GM19438 (cell line): Measurements from ENCODE around the gene HAUS3.
"Not testable (repeated sequence)": the region's sequence is repeated elsewhere in the genome, so short reads cannot be mapped to it uniquely, and the experiment has no call there.

Experiments used
- ATAC-seq: cut with Tn5 transposase; IDR thresholded peaks from one replicate; pipeline ENCODE4 v1.9.1; 2021; ENCODE audit warnings: low read depth; ENCODE audit not compliant: unreplicated experiment

The HAUS3 gene

DNA sequence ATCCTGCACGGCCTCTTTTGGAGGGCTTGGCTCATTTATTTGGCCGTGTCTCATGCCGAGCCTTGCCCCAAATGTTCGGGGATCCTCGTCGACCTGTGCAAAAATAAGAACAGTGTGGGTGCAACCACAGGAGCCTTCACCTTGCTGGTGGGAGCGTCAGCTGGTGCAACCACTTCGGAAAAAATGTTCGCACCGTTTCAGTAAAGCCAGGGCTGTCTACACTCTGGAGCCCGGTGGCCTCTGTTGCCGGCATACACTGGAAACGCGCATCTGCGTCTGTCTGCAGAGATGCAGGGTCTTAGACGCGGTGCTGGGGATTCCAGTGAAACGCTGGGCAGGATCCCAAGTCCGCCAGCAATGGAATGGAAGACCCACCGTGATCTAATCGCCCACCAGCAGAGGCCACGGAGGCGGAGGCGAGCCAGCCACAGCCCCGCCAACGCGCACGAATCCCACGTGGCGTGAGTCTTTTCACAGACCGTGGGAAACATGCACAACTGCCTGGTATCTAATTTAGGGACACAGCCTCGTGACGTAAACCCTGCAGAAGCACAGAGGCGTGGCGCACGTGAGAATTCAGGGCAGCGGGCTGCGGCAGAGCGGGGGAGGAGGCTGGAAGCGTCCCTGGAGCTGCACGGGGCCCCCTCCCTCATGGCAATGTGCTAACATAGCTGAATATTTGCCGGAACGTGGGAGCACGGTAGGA lies 33.8 kb upstream of the HAUS3 start:
- ATAC-seq = no peak

DNA sequence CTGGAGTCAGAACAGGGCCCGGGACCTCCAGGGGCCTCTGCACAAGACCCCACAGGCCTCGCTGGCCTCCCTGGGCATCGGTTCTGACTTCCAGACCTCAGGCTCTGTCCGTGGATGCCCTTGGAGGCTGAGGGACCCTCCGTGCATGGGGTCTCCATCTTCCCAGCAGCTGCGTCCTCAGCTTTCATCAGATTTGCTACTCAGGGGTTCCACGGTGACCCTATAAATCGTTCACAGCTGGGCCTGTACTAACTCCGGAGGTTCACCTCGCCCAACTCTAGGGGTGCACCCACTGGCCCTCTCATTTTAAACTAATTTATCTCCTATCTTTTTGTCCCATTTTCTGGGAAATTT lies 33.1 kb upstream of the HAUS3 start:
- not testable (repeated sequence) for ATAC-seq

DNA sequence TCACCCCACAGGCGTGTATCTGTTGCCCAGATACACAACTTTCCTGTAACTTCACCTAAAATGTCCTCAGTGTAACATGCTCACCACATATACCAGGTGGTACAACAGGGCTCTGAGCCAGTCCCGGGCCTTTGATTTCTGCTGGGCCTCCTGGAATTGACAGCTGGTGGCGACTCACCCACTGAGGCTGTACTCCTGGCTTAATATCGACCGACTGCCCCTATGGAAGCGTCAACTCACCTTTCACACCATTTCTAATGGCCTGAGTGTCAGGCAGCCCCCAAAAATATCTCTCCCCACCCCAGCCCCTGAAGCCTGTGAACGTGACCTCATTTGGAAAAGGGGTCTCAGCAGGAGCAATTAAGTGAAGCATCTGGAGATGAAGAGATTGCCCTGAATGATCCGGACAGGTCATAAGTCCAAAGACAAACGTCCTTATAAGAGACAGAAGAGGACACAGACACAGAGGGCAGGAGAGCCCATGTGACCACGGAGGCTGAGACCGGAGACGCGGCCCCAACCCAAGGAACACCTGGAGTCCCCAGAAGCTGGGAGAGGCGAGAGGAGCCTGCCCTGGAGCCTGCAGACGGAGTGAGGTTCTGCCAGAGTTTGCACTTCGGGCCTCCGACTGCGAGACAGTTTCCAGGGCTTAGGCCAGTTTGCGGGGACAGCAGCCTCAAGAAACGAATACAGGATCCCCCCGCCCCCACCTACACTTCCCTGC lies 32.6 kb upstream of the HAUS3 start:
- ATAC-seq = no peak

DNA sequence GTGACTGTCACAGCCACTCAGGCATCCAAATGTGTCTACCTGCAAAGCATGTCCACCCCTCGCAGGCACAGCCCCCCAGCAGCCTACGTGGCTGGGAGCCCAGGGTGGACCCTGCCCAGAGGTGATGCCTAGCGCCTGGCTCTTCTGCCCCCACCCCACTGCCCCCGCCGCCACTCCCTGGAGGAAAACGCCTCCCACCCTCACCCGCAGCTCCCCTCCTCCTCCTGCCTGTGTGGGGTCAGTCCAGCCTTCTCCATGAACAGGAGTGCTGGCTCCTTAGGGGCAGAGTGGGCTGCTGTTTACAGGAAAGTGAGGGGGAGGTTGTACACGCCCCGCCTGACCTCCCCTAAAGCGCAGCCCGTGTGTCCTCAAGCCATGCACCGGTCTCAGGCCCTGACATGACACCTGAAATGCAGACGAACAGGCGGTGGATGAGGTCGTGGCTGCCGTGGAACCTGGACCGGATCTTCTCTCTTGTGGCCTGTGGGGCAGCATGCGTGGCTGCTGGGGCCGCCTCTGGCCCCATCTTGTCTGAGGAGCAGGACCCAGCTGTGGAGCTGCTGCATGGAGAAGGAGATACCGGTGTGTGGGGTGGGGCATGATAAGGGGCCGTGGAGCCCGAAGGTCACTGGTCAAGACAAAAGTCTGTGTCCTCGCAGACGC lies 31.9 kb upstream of the HAUS3 start:
- no peak for ATAC-seq

DNA sequence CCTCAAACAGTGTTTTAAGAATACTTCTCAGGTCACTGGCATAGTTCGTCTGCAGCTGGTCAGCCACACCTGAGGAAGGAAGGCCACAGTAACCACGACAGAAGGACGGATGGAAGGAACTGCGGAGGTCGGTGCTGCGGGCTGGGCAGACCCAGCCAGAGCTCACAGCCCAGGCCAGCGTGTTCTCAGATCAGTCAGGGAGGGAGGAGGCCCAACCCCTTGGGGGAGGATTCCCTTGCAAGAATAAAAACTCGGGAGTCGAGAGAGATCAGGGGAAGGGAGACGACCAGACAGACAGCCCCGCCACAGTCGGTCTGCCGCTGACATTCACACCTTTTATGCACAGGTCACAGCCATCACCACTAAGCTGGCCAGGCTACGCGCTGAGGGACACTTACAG lies 31.3 kb upstream of the HAUS3 start:
- no peak for ATAC-seq

DNA sequence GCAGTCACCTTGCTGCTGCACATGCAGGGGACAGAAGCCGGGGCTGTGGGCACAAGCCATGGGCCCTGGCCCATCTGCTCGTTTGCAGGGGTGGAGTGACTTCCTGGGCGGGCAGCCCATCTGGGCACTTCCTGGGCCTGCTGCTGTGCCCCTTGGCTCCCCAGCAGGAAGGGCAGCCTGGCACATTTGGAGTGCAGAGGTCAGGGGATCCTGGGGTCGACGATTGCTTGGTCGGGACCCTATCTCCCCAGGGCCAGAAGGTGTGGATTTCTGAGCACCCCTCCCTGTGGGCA lies 30.9 kb upstream of the HAUS3 start:
- ATAC-seq = no peak

DNA sequence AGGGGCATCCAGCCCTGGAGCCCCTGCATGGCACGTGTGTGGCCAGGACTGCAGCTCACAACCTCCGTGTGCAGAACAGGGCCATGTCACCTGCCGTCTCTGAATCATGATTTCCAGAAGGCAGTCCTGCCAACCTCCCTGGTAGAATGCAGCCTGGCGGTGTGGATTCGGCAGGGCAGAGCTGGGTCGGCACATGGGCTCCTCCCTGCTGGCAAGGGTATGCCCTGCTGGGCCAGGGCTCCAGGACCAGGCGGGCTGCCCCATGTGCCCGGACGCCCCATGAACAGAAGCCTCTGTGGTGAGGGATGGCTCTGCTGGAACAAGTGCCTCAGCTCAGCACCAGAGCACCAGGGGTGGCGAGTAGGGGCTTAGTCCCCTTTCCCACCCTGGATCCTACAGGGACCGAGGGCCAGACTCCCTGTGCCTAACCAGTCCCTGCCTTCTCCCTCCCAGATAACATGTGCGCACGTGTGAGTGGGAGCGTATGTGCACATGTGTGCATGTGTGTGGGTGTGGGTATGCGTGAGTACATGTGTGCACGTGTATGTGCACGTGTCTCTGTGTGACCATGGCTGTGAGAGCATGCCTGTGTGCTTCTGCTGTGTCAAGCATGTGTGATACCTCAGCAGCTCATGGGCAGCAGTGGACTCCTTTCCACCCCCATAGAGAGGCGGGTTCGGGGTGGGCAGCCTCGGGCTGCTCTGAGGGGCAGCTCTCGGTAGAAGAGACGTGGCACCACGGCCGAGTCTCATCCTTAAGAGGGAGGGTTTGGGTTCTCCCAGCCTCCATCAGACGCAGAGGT lies 30.3 kb upstream of the HAUS3 start:
- no peak for ATAC-seq

DNA sequence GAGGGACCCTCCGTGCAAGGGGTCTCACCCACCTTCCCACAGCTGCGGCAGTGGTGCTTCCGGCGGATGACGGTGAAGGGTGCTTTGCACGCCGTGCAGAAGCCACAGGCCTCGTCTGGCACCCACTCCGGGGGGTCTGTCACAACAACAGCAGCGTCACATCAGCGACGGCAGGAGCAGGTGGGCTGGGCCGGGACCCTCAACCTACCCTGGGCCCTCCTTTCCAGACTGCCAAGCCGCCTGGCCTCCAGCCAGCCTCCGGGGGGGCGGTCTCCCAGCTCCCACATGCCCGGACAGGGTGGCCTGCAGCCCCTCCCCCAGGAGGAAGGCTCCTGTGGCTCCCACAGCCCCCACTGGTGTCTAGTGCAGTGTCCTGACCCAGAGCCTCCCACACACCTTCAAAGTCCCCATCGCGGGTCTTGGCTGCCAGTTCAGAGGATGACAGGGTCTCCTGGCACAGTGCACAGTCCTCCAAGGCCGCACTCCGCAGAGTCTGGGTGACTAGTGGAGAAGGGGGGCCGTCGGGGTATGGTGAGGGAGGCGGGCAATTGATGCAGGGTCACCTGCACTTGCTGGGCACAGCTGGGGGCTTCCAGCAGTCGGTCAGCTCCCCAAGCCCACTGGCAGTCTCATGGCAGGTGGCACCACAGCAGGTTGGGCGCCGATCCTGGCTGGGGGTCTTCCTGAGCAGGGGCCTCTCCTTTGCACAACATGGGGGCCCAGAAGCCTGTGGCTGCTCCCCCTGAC lies 29.5 kb upstream of the HAUS3 start:
- ATAC-seq = no peak

DNA sequence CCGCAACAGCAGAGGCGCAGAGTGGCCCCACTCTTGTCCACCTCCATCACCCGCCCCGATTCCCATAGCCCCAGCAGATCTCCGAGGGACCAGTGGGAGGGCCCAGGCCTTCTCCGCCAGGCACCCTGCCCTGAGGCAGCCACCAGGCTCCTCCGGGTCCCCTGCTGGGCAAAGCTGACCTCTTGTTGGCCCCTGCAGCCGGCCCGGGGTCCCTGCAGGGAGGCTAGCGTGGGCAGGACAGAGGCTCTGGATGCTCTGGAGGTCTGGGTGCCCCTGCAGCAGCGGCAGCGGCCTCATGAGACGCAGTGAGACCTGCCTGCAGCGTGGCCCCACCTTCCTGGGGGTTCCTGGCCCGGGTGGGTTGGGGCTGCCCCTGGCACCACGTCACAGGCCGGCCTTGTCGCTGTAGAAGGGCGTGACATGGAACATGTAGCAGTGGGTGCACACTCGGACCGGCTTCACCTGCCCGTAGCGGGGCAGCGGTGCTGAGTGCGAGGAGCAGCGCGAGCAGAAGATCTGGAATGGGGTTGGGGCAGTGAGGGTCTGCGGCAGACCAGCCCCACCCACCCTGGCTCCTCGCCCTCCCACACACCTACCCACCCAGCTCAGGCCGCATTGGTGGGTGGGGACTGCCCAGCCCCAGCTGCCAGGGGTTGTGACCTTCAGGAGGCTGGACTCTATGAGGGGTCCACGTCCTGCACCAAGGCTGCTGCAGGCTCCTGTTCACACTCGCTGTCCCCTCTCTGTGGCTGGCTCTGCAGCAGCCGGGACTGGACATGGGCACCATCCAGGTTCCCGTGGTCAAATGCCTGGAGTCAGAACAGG lies 28.6 kb upstream of the HAUS3 start:
- ATAC-seq = no peak

DNA sequence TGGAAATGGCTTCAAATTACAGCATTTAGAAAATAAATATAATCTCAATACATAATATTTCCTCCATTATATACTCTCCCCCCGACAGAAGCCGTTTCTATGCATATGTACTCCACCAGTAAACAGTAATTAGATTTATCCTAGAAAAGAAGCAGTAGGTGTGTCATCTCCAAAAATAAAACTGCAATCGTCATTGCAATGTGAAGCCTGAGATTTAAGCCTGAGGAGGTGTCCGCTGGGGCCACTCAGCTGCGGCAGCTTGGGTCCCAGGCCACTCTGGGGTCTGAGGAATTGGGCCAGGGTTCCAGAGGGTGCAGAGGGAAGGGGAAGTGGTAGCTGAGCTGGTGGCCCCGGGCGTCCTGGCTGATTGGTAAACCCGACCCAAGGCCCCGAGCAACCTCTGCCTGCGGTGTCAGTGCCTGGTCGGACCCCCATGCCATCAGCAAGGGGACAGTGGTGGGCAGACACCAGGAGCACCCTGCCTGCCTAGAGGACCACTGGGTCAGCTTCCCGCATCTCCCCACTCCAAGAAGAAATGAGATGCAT lies 27.8 kb upstream of the HAUS3 start:
- ATAC-seq = no peak

DNA sequence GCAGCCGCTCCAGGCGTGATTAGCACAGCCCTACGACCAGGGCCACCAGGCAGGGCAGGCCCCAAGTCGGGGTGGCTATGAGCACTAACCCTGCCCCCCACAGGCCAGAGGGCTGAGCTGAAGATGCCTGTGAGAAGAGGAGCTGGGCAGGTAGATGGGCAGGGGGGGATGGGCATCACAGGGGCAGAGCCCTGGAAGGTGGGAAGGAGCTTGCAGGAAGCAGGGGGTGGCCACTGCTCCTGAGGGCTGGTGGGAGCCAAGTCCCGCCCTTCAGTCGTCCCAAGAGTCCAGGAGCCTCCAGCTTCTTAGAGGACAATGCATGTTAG lies 27.2 kb upstream of the HAUS3 start:
- ATAC-seq = no peak

DNA sequence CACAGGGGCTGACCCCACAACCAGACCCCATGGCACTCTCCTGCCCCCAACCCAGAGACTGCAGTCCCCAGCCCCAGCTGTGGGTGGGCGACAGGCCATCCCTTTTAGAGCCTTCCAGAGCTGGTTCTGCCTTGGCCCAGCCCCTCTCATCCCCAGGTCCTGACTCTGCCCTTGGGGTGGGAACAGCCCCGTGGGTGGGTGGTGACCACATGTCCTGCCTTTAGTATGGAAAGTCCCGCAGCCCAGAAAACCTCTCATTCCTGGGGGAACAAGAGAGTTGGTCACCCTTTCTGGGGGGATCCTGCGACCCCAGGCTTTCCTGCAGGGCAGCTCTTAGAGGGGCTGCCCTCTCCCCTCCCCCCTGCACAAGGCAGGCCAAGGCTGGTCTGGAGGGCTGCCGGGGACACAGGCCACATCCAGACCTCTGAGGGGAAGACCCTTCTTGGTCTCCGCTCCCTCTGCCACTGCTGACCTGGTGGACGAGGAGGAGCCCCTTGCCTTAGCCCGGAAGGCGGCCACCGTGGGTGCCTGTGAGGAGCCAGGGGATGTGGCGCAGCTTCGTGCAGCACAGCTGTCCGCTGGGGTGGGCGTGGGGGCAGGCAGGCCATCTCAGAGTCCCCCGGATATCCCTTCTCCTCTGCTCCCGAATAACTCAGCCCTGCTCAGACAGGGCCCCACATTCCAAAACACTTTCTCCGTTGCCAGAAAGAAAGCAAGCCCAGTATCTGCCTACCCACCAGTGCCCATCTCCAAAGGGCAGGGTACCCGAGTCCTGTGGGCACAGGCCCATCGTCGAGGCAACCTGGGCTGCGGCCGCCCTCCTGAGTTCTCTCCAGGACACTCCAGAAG lies 26.7 kb upstream of the HAUS3 start:
- ATAC-seq = no peak

DNA sequence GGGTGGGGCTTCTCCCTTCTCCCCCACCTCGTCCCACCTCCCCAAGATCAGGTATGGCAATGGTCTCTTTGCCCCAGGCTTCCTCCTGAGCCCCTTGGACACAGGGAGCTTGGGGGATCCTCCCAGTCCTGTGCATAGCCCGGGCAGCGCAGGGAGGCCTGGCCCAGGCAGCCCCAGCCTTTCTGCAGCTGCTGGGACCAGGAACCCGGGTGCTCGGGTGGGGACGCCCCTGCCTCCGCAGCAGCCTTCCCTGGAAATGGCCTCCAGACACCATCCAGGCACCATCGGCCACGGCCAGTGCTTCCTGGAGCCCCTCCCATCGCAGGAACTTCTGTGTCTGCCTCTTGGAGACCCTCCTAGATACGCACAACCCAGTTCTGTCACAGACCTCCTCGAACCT lies 25.9 kb upstream of the HAUS3 start:
- ATAC-seq = no peak

DNA sequence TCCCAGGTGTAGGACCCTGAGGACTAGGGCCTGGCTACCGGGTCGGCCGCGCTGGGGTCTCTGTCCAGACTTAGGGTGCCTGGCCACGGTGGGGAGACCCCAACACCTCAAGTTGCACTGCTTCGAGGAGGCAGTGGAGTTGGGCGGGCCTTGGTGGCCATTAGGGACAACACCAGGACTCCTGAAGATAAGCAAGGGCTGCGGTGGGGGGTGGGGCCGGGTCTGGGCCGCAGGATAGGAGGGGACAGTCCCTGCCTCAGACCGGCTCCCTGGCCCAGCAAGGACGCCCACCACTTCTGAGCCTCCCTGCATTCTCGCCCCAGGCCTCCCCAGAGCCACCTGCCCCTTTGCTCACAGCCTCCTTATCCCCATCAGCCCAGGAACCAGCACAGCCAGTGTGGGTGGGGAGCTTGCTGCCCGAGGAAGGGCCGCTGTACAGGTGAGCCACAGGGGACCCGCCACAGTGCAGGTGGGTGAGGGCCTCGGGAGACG lies 25.4 kb upstream of the HAUS3 start:
- ATAC-seq = no peak

DNA sequence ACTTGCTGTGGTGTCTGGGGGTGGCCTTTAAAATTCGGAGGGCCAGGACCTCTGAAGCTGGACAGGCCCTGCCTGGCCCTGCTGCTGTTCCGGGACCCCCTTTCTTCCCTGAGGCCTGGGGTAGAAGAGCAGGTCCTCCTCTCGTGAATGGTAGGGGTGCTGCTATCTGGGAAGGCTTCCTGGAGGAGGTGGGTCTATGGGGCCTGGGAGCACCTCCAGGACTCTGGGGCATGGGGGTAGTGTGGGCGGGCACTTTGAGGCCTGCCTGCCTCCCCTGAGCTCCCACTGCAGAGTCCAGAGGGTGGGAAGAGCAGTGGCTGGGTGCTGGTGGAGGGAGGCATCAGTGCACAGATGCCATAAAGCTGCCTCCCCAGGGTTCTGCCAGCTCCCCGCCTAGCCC lies 24.9 kb upstream of the HAUS3 start:
- no peak for ATAC-seq

DNA sequence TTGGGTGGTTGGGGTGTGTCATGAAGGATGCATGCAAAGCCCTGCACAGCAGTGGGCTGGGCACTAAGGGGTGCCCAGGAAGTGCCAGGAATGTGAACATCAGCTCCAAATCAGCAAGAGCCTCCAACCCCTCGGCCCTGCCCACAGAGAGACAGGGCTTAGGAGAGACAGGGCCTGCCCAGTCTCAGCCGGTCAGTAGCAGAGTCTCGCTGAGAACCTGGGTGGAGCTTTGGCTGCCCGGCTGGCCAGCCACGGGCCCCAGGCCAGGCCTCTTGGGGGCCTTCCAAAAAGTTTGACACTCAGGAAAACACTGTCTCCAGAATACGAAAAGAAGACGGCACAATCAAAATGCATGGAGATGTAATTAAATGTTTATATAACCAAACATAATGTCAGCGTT lies 24.3 kb upstream of the HAUS3 start:
- ATAC-seq = no peak

DNA sequence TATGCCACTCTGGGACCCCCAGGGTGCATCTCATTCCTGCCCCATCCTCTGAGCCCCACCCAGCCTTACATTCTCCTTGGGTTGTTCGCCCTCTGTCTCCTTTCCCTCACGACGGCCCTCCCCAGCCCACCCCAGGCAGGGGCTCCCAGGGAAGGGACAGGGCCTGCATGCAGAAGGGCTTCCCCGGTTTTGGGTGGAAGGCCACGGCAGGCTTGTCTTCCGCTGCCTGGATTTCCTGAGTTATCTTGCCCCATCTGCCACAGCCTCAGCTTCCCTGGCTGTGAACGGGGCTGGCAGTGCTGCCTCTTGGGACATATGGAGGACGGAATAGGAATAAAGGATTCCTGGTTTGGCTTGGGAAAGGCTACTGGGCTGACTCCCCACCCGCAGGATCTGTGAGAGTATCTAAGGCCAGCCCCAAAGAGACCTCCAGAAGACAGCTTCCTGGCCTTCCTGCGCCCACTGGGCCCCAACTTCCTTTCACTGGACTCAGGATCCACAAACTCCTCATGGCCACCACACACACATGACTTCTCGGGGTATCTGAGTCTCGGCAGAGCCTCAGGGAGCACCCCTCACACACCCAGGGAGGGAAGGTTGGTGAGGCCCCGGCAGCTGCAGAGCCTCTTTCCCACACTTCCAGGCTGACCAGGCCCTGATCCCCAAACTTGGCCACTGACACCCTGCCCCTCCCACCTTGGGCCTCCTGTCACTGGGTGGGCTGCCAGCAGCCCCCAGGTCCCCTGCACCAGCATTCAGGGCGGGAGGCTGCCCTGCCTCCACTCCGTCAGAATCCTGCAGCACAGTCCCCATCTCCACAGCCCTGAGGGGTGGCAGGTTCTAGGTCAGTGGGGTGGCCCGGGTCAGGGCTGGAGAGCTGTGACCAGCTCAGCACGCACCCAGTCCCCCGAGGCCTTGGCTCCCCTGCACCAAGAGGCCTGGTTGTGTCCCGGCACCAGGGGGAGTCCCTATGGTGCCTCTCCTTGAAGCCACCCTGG lies 23.5 kb upstream of the HAUS3 start:
- ATAC-seq = no peak
